IMR-90 (cell line): ENCODE measurements around the gene SEPTIN10. TPM values are rescaled to one million over a fixed set of nuclear protein-coding genes. Genes with fewer than 3 reads are reported as not detected.

Source experiments
- ATAC-seq: fragments of 200-7000 bp; cut with Tn5 transposase; 2 replicates; pipeline ENCODE4 v1.9.1; 2020; ENCODE audit warnings: low read depth, mild to moderate bottlenecking, moderate library complexity
- BruUV-seq: library from RNA; stranded (reverse); fragments of 400-500 nt; replicated peaks from 2 replicates; lab custom pipeline; 2021; lab: Mats Ljungman, UMichigan
- CTCF ChIA-PET: fragments of 300-600 bp; formaldehyde crosslinking; extraction: SDS; loops from one replicate; lab custom pipeline; 2021; ENCODE audit warnings: antibody characterized with exemption; lab: Yijun Ruan, JAX
- POLR2A ChIA-PET: fragments of 300-600 bp; sonication (Branson Sonifier 250); formaldehyde crosslinking; loops from one replicate; lab custom pipeline; 2022; ENCODE audit warnings: antibody characterized with exemption; ENCODE audit not compliant: unreplicated experiment; lab: Charles Lee
- DNase-seq: peaks from one replicate; pipeline ENCODE4 v3.0.0; 2013
- H2AFZ ChIP-seq: replicated peaks from 2 replicates; pipeline ENCODE3; 2013; ENCODE audit warnings: low read length, mild to moderate bottlenecking; ENCODE audit not compliant: poor library complexity
- H2AK5ac ChIP-seq: 2 replicates; pipeline ENCODE4 v1.6.1; 2013; ENCODE audit warnings: low read depth, low read length, inconsistent platforms
- H2AK9ac ChIP-seq: replicated peaks from 2 replicates; pipeline ENCODE3; 2013; ENCODE audit warnings: mild to moderate bottlenecking, low read depth, low read length, moderate library complexity; ENCODE audit not compliant: poor library complexity
- H2BK120ac ChIP-seq: 2 replicates; pipeline ENCODE4 v1.6.1; 2013; ENCODE audit warnings: low read depth, low read length, inconsistent platforms
- H2BK15ac ChIP-seq: 3 replicates; pipeline ENCODE4 v1.6.1; 2013; ENCODE audit warnings: low read depth, low read length, inconsistent platforms
- H2BK20ac ChIP-seq: 2 replicates; pipeline ENCODE4 v1.6.1; 2013; ENCODE audit warnings: low read depth, mild to moderate bottlenecking, inconsistent platforms, low read length, moderate library complexity
- H2BK5ac ChIP-seq: 2 replicates; pipeline ENCODE4 v1.6.1; 2013; ENCODE audit warnings: mild to moderate bottlenecking, low read depth, low read length, inconsistent platforms; ENCODE audit not compliant: poor library complexity, severe bottlenecking
- H3K14ac ChIP-seq: replicated peaks from 2 replicates; pipeline ENCODE4 v1.6.1; 2013; ENCODE audit warnings: low read depth, low read length, inconsistent platforms
- H3K18ac ChIP-seq: 2 replicates; pipeline ENCODE4 v1.6.1; 2013; ENCODE audit warnings: low read depth, low read length, control low read depth
- H3K23ac ChIP-seq: 2 replicates; pipeline ENCODE4 v1.6.1; 2013; ENCODE audit warnings: low read depth, low read length, inconsistent platforms
- H3K27ac ChIP-seq: 2 replicates; pipeline ENCODE4 v1.5.1; 2013; ENCODE audit warnings: mild to moderate bottlenecking, control low read depth, low read length; ENCODE audit not compliant: insufficient read depth
- H3K27me3 ChIP-seq: 2 replicates; pipeline ENCODE4 v1.6.1; 2013; ENCODE audit warnings: low read length; ENCODE audit not compliant: control insufficient read depth, insufficient read depth
- H3K36me3 ChIP-seq: 2 replicates; pipeline ENCODE4 v1.6.1; 2013; ENCODE audit warnings: low read length, mixed read lengths; ENCODE audit not compliant: control insufficient read depth, insufficient read depth
- H3K4ac ChIP-seq: 2 replicates; pipeline ENCODE4 v1.6.1; 2013; ENCODE audit warnings: low read depth, low read length, inconsistent platforms
- H3K4me1 ChIP-seq: 2 replicates; pipeline ENCODE4 v1.6.1; 2013; ENCODE audit warnings: low read length, mixed read lengths; ENCODE audit not compliant: control insufficient read depth, insufficient read depth
- H3K4me2 ChIP-seq: 2 replicates; pipeline ENCODE4 v1.6.1; 2013; ENCODE audit warnings: low read depth, mild to moderate bottlenecking, control low read depth, low read length, moderate library complexity
- H3K4me3 ChIP-seq: 2 replicates; pipeline ENCODE4 v1.5.1; 2013; ENCODE audit warnings: low read depth, mild to moderate bottlenecking, control low read depth, low read length, moderate library complexity; ENCODE audit not compliant: insufficient read depth
- H3K56ac ChIP-seq: 2 replicates; pipeline ENCODE4 v1.6.1; 2013; ENCODE audit warnings: low read length, inconsistent platforms; ENCODE audit not compliant: insufficient read depth; ENCODE audit errors: extremely low read depth
- H3K79me1 ChIP-seq, 2 experiments: 2 replicates each; pipeline ENCODE4 v1.6.1; 2013; ENCODE audit warnings: low read length in 2 of 2, inconsistent platforms in 1 of 2, low read depth in 1 of 2
- H3K9ac ChIP-seq: 2 replicates; pipeline ENCODE4 v1.6.1; 2013; ENCODE audit warnings: low read depth, low read length, control low read depth
- H3K9me1 ChIP-seq: 2 replicates; pipeline ENCODE4 v1.6.1; 2013; ENCODE audit warnings: low read length, inconsistent platforms; ENCODE audit not compliant: insufficient read depth
- H3K9me3 ChIP-seq: 2 replicates; pipeline ENCODE4 v1.6.1; 2013; ENCODE audit warnings: low read length; ENCODE audit not compliant: control insufficient read depth, insufficient read depth
- H4K20me1 ChIP-seq: 2 replicates; pipeline ENCODE4 v1.6.1; 2013; ENCODE audit warnings: low read length, inconsistent platforms; ENCODE audit not compliant: insufficient read depth
- H4K5ac ChIP-seq: 2 replicates; pipeline ENCODE4 v1.6.1; 2013; ENCODE audit warnings: mild to moderate bottlenecking, low read depth, low read length, control low read depth
- H4K8ac ChIP-seq, 2 experiments: 2 replicates each; pipeline ENCODE4 v1.6.1; 2013; ENCODE audit warnings: low read depth in 2 of 2, low read length in 2 of 2, control low read depth in 1 of 2, inconsistent platforms in 1 of 2
- H4K91ac ChIP-seq: 2 replicates; pipeline ENCODE4 v1.6.1; 2013; ENCODE audit warnings: low read depth, low read length, inconsistent platforms; ENCODE audit not compliant: insufficient read depth
- MAZ ChIP-seq: IDR thresholded peaks from 2 replicates; pipeline ENCODE4 v1.6.1; 2012; ENCODE audit warnings: low read depth, mild to moderate bottlenecking, low read length, improper control_type of control experiment, moderate library complexity, borderline replicate concordance
- MXI1 ChIP-seq: IDR thresholded peaks from 2 replicates; pipeline ENCODE4 v1.6.1; 2012; ENCODE audit warnings: low read depth, mild to moderate bottlenecking, low read length, moderate library complexity, borderline replicate concordance
- RCOR1 ChIP-seq: IDR thresholded peaks from 2 replicates; pipeline ENCODE4 v1.6.1; 2012; ENCODE audit warnings: mild to moderate bottlenecking, low read length, improper control_type of control experiment; ENCODE audit not compliant: insufficient replicate concordance
- RFX5 ChIP-seq: IDR thresholded peaks from 2 replicates; pipeline ENCODE4 v1.8.0; 2012; ENCODE audit warnings: low read depth, mild to moderate bottlenecking, low read length, moderate library complexity
- SMC3 ChIP-seq: fragments of 150-350 bp; IDR thresholded peaks from 2 replicates; pipeline ENCODE4 v1.6.1; 2016; ENCODE audit warnings: low read depth, mild to moderate bottlenecking, antibody characterized with exemption, low read length, moderate library complexity
- WGBS, 2 experiments: methylation state at CpG; one replicate each; pipeline versions ENCODE4 v1.1.5 to v1.1.7; 2013; ENCODE audit warnings: missing lambda C conversion rate in 2 of 2; ENCODE audit not compliant: insufficient read length in 1 of 2; ENCODE audit errors: extremely low coverage in 2 of 2; 5-methylcytosine and 5-hydroxymethylcytosine counted together
- dilution Hi-C: fragments of 300-500 bp; cut with HindIII; formaldehyde crosslinking; loops from one replicate; pipeline ENCODE4 v1.14.3; 2018; ENCODE audit warnings: low sequenced_read_pairs; ENCODE audit not compliant: unreplicated experiment
- in situ Hi-C: fragments of 300-500 bp; cut with MboI; formaldehyde crosslinking; loops from 3 replicates; pipeline ENCODE4 v1.14.3; 2019; ENCODE audit warnings: low sequenced_read_pairs, inconsistent platforms, mixed read lengths
- intact Hi-C: fragments of 100-400 bp; cut with micrococcal nuclease; formaldehyde crosslinking; loops from 2 replicates; pipeline ENCODE4 v1.10.0; 2022
- polyA plus RNA-seq, 3 experiments: library from polyadenylated mRNA; depleted of rRNA; stranded (reverse); fragments of >200 nt; gene quantifications; 2 replicates each; pipeline ENCODE4 v1.2.3, GENCODE V29; 2012; ENCODE audit warnings: low replicate concordance in 1 of 3
- total RNA-seq: library from RNA; depleted of rRNA; stranded (reverse); fragments of >200 nt; gene quantifications from 2 replicates; pipeline ENCODE4 v1.2.3, GENCODE V29; 2012

SEPTIN10 gene
- total and polyA plus RNA-seq, 2 of the 4 experiments (the other 2 are of a cell fraction): 55.4 to 82.6 TPM

- Histone ChIP-seq H4K91ac (no peak overlapping the region), H2BK120ac (no peak overlapping the region), H2AK5ac (no peak overlapping the region), H4K8ac (no peak overlapping the region), H4K5ac (no peak overlapping the region), H3K9ac (no peak overlapping the region), H3K18ac (no peak overlapping the region), H3K23ac (no peak overlapping the region), H3K36me3 (no peaks in the 10 kb centered on the region), H3K56ac (no peak overlapping the region), H3K4ac (no peak overlapping the region), H3K4me2 (no peak overlapping the region), H4K20me1 (no peaks in the 10 kb centered on the region), H2AK9ac (no peak overlapping the region), H3K4me3 (no peak overlapping the region), H3K79me1 (no peaks in the 10 kb centered on the region), H2BK20ac (no peak overlapping the region), H3K27me3 (peaks cover 43% of the 10 kb centered on the region), H3K14ac (no peak overlapping the region), H2AFZ (no peak overlapping the region), H2BK5ac (no peak overlapping the region), H3K9me1 (0 out of 2 replicates have a peak, but pooled peaks cover 3% of the 10 kb centered on the region), H3K27ac (no peak overlapping the region), H2BK15ac (no peak overlapping the region), H3K9me3 (no peaks in the 10 kb centered on the region), H3K4me1 (no peaks in the 10 kb centered on the region; the same call in 1 of the 2 replicates)
- in situ Hi-C loops (no loop called here), dilution Hi-C loops (no loop called here), intact Hi-C loops (no loop called here)
- DNase-seq: no peak
- ATAC-seq: no peak
- 83% methylated on average over 8 of the region's 16 CpGs; no CpG with 5 or more reads in 1 of the 2 experiments for WGBS, 2 experiments
- BruUV-seq: no TSS peak
- ChIA-PET POLR2A (no interaction called here), CTCF (no interaction called here)
- TF ChIP-seq RFX5 (no peak), RCOR1 (no peak), SMC3 (no peak), MXI1 (no peak), MAZ (no peak)
Observed at GRCh38 chr2:109529532-109530449, 84.0 kb downstream of the SEPTIN10 start.
